K562 (cell line): ENCODE results near the gene TEX38. TPM values are rescaled to one million over a fixed set of nuclear protein-coding genes. Genes with fewer than 3 reads are reported as not detected.

ENCODE experiments used
- ATAC-seq: fragments of 200-7000 bp; cut with Tn5 transposase; 3 replicates; pipeline ENCODE4 v1.9.1; 2020; ENCODE audit warnings: moderate library complexity
- BruUV-seq: library from RNA; stranded (reverse); fragments of 400-500 nt; replicated peaks from 2 replicates; lab custom pipeline; 2021; lab: Mats Ljungman, UMichigan
- CTCF ChIA-PET: fragments of 300-600 bp; formaldehyde crosslinking; extraction: SDS; loops from one replicate; lab custom pipeline; 2021; ENCODE audit warnings: low intra/inter-chr PET ratio; lab: Yijun Ruan, JAX
- POLR2A ChIA-PET: fragments of 300-600, 350-650 bp; sonication (Branson Sonifier 250); formaldehyde crosslinking; extraction: SDS; loops from one replicate; lab custom pipeline; 2021; ENCODE audit warnings: antibody characterized with exemption, inconsistent platforms; lab: Yijun Ruan, JAX
- DNase-seq, 4 experiments: peaks; one replicate each; pipeline versions ENCODE4 v3.0.0 to v3.0.0-alpha.2; 2011 to 2018; ENCODE audit warnings: low spot score in 3 of 4, mixed read lengths in 3 of 4; ENCODE audit errors: extremely low read depth in 1 of 4
- FAIRE-seq: peaks from 2 replicates; lab custom pipeline; 2011; peaks lifted over from hg19 to GRCh38; lab: Jason Lieb, UNC
- H2AFZ ChIP-seq: 2 replicates; pipeline ENCODE4 v1.6.0; 2011; ENCODE audit warnings: low read depth, low read length, control low read depth, inconsistent platforms
- H3K27ac ChIP-seq: fragments of 200-600 bp; 3 replicates; pipeline ENCODE4 v1.8.0; 2011; ENCODE audit warnings: low read depth, mild to moderate bottlenecking, control low read depth, inconsistent platforms, low read length, moderate library complexity, mixed read lengths; ENCODE audit errors: extremely low read depth
- H3K27me3 ChIP-seq, 2 experiments: fragments of 300-600 bp in 1 of 2; 2 replicates in 1 of 2; 3 replicates in 1 of 2; pipeline versions ENCODE4 v1.6.0 to v1.8.0; 2011; ENCODE audit warnings: inconsistent platforms in 2 of 2, low read length in 2 of 2, mild to moderate bottlenecking in 1 of 2, mixed read lengths in 1 of 2, moderate library complexity in 1 of 2; ENCODE audit not compliant: control insufficient read depth in 2 of 2, insufficient read depth in 2 of 2
- H3K36me3 ChIP-seq: fragments of 300-600 bp; 3 replicates; pipeline ENCODE4 v1.8.0; 2011; ENCODE audit warnings: mild to moderate bottlenecking, low read length, inconsistent platforms; ENCODE audit not compliant: control insufficient read depth, insufficient read depth
- H3K4me1 ChIP-seq, 2 experiments: fragments of 200-600 bp in 1 of 2; replicated peaks in 1 of 2; 2 replicates in 1 of 2; 3 replicates in 1 of 2; pipeline versions ENCODE4 v1.5.1 to v1.8.0; 2011; ENCODE audit warnings: inconsistent platforms in 2 of 2, low read length in 2 of 2, mild to moderate bottlenecking in 1 of 2, mixed read lengths in 1 of 2, moderate library complexity in 1 of 2; ENCODE audit not compliant: control insufficient read depth in 2 of 2, insufficient read depth in 2 of 2
- H3K4me2 ChIP-seq: 2 replicates; pipeline ENCODE4 v1.6.1; 2011; ENCODE audit warnings: low read length, control low read depth, inconsistent platforms, mixed read lengths; ENCODE audit not compliant: insufficient read depth
- H3K4me3 ChIP-seq: fragments of 200-600 bp; sonication (generic), shearing (Covaris generic); 2 replicates; pipeline ENCODE4 v1.5.1; 2016; ENCODE audit warnings: control low read depth, inconsistent platforms
- H3K79me2 ChIP-seq: fragments of 200-600 bp; 3 replicates; pipeline ENCODE4 v1.8.0; 2011; ENCODE audit warnings: low read length, inconsistent platforms; ENCODE audit not compliant: control insufficient read depth, insufficient read depth
- H3K9ac ChIP-seq, 2 experiments: 2 replicates each; pipeline versions ENCODE4 v1.6.0 to v1.6.1; 2011; ENCODE audit warnings: low read depth in 2 of 2, low read length in 2 of 2, control low read depth in 1 of 2, inconsistent platforms in 1 of 2, mild to moderate bottlenecking in 1 of 2, mixed read lengths in 1 of 2; ENCODE audit not compliant: insufficient read depth in 1 of 2
- H3K9me1 ChIP-seq: one replicate; pipeline ENCODE4 v1.6.0; 2011; ENCODE audit warnings: inconsistent platforms, mild to moderate bottlenecking, low read length, moderate library complexity; ENCODE audit not compliant: control insufficient read depth, insufficient read depth
- H3K9me3 ChIP-seq: replicated peaks from 2 replicates; pipeline ENCODE4 v1.5.1; 2011; ENCODE audit warnings: low read depth, low read length, inconsistent platforms; ENCODE audit not compliant: control insufficient read depth, insufficient read depth
- H4K20me1 ChIP-seq: replicated peaks from 2 replicates; pipeline ENCODE4 v1.6.1; 2011; ENCODE audit warnings: low read length, inconsistent platforms, mixed read lengths; ENCODE audit not compliant: control insufficient read depth, insufficient read depth
- ARID3A ChIP-seq: IDR thresholded peaks from 2 replicates; pipeline ENCODE4 v1.6.1; 2012; ENCODE audit warnings: low read depth, low read length, improper control_type of control experiment, borderline replicate concordance
- ARID4B ChIP-seq: sonication (generic); formaldehyde crosslinking; IDR thresholded peaks from 2 replicates; pipeline ENCODE4 v1.8.0; 2022; ENCODE audit warnings: mild to moderate bottlenecking, missing genetic modification reagents
- FOXA1 ChIP-seq: fragments of 450-650 bp; IDR thresholded peaks from 2 replicates; pipeline ENCODE4 v1.6.1; 2016; ENCODE audit warnings: mild to moderate bottlenecking, borderline replicate concordance
- HMG20A ChIP-seq: fragments of 450-650 bp; formaldehyde crosslinking; conservative IDR thresholded peaks from 2 replicates; pipeline ENCODE4 v1.4.0; 2020; ENCODE audit warnings: mild to moderate bottlenecking, mixed read lengths
- ILK ChIP-seq: fragments of 450-650 bp; IDR thresholded peaks from 2 replicates; pipeline ENCODE4 v1.6.1; 2016; ENCODE audit warnings: missing genetic modification characterization, low read depth, mild to moderate bottlenecking, missing compliant biosample characterization, moderate library complexity, borderline replicate concordance
- IRF9 ChIP-seq: fragments of 450-650 bp; IDR thresholded peaks from 2 replicates; pipeline ENCODE4 v1.6.1; 2016; ENCODE audit warnings: missing biosample characterization, missing genetic modification characterization
- SMARCB1 ChIP-seq: IDR thresholded peaks from 2 replicates; pipeline ENCODE4 v1.6.1; 2011; ENCODE audit warnings: improper control_type of control experiment, low read depth; ENCODE audit not compliant: insufficient read length
- SP2 ChIP-seq: IDR thresholded peaks from 2 replicates; pipeline ENCODE4 v1.6.1; 2011; ENCODE audit warnings: mild to moderate bottlenecking, low read depth, low read length, moderate library complexity; ENCODE audit not compliant: poor library complexity, severe bottlenecking; ENCODE audit errors: extremely low read depth
- TEAD1 ChIP-seq, 2 experiments: fragments of 450-650 bp in 1 of 2; sonication (generic) in 1 of 2; formaldehyde crosslinking; IDR thresholded peaks; 2 replicates each; pipeline versions ENCODE4 v1.4.0 to v1.8.0; 2020 to 2022; ENCODE audit warnings: mild to moderate bottlenecking in 2 of 2, missing genetic modification reagents in 1 of 2
- UBTF ChIP-seq, 2 experiments: IDR thresholded peaks; 2 replicates each; pipeline ENCODE4 v1.6.1; 2012; ENCODE audit warnings: improper control_type of control experiment in 2 of 2, low read depth in 2 of 2, low read length in 2 of 2, borderline replicate concordance in 1 of 2
- ZNF143 ChIP-seq: sonication (generic); formaldehyde crosslinking; IDR thresholded peaks from 2 replicates; pipeline ENCODE4 v1.9.0; 2022; ENCODE audit warnings: mild to moderate bottlenecking, missing genetic modification reagents
- ZNF253 ChIP-seq: fragments of 250-450 bp; sonication (Bioruptor Pico); conservative IDR thresholded peaks from 2 replicates; pipeline ENCODE4 v1.6.1; 2021; ENCODE audit warnings: mild to moderate bottlenecking
- WGBS: fragments of 100-300 bp; shearing (Covaris generic); methylation state at CpG from one replicate; pipeline ENCODE4 v1.1.6; 2016; ENCODE audit warnings: low coverage, mixed read lengths; ENCODE audit not compliant: insufficient coverage; ENCODE audit errors: missing lambda C conversion rate; 5-methylcytosine and 5-hydroxymethylcytosine counted together
- in situ Hi-C: fragments of 300-500 bp; cut with MboI; formaldehyde crosslinking; loops from 4 replicates; pipeline ENCODE4 v1.15.0; 2018; ENCODE audit warnings: inconsistent platforms, mixed read lengths
- intact Hi-C: fragments of 100-400 bp; cut with micrococcal nuclease; formaldehyde crosslinking; loops from 2 replicates; pipeline ENCODE4 v1.14.2; 2022
- polyA plus RNA-seq, 8 experiments: library from polyadenylated mRNA; depleted of rRNA in 4 of 8; stranded (reverse) in 5 of 8; unstranded in 3 of 8; fragments of >200 nt; fragmentation: Nextera tagmentation in 2 of 8; fragmentation: Illumina TruSeq in 1 of 8; extraction: Ambion mirVana in 2 of 8; extraction: Trizol in 1 of 8; gene quantifications; 2 replicates each; pipeline versions ENCODE4 v1.2.1 to v1.2.3, GENCODE V29; 2011 to 2014; ENCODE audit warnings: inconsistent platforms in 1 of 8, missing spikeins in 1 of 8
- total RNA-seq, 7 experiments: library from RNA; depleted of rRNA in 6 of 7; stranded (reverse); fragments of >200 nt in 6 of 7; fragmentation: Illumina TruSeq in 2 of 7; extraction: Trizol in 2 of 7; gene quantifications; 2 replicates each; pipeline versions ENCODE4 v1.2.1 to v1.2.3, GENCODE V29; 2011 to 2021; ENCODE audit warnings: low replicate concordance in 1 of 7

Gene TEX38
- total and polyA plus RNA-seq, 9 of the 15 experiments (the other 6 are each of a cell fraction or from before 2014, with no cell fraction given), result not detected

GRCh38 chr1:46718340-46718726 is 46.7 kb downstream of the TEX38 start:
- CTCF ChIA-PET, result no interaction called here
- H3K4me1 ChIP-seq, result peaks cover 29 to 38% of the 10 kb centered on the region in 2 experiments
- BruUV-seq, result no TSS peak
- TF ChIP-seq ZNF143 (CRISPR knock-in tag) (no peak), HMG20A (CRISPR knock-in tag) (no peak), ARID3A (no peak), IRF9 (tag) (no peak), ARID4B (CRISPR knock-in tag) (peak; percentile 1; the same call in 1 of the 2 replicates), FOXA1 (no peak), UBTF (IDR thresholded peaks at IDR 0.05; ENCODE audit: borderline replicate concordance in 1 of 2, low read depth in 2 of 2, low read length in 2 of 2) (no peak), ILK (tag) (no peak), ZNF253 (no peak), SP2 (no peak), SMARCB1 (peak; percentile 20), TEAD1 (CRISPR knock-in tag; IDR thresholded peaks at IDR 0.05) (no peak)

More at GRCh38 chr1:46718340-46718726, 46.7 kb downstream of the TEX38 start:
- in situ Hi-C loops, result no loop called here
- peak overlapping the region; percentile 87 for H2AFZ ChIP-seq
- H3K36me3 ChIP-seq, result peaks cover 45% of the 10 kb centered on the region
- FAIRE-seq, result no peak
- peak; percentile 24 for ATAC-seq
- peak overlapping the region; percentile 92 to 96 for H3K9ac ChIP-seq
- H3K9me3 ChIP-seq, result no peaks in the 10 kb centered on the region
- WGBS, result 1% methylated on average over 12 of the region's 12 CpGs
- intact Hi-C loops, result loop anchor here (2.0 kb wide), 1 partner anchor 276 kb away; no protein-coding TSS in a partner anchor
- DNase-seq, result peak in 1 of 4 experiments; percentile 24
- peak overlapping the region; percentile 89 for H3K27ac ChIP-seq
- H3K4me3 ChIP-seq, result peak overlapping the region; percentile 95
- POLR2A ChIA-PET, result interaction anchor here (0.6 to 2.6 kb wide), 8 partner anchors 8 to 219 kb away, joined by 3 to 20 read pairs (median 4); no protein-coding TSS in a partner anchor
- peaks cover 31% of the 10 kb centered on the region for H3K79me2 ChIP-seq
- no peaks in the 10 kb centered on the region for H3K9me1 ChIP-seq
- peaks cover 6% of the 10 kb centered on the region; the same call in 1 of the 2 replicates for H4K20me1 ChIP-seq
- peak overlapping the region; percentile 92 for H3K4me2 ChIP-seq
- no peaks in the 10 kb centered on the region for H3K27me3 ChIP-seq
